ENCODE data around the gene GRPEL2.
A peak's percentile ranks its signal among the peaks of the same experiment; 100 is the strongest.

GRPEL2 gene

DNA sequence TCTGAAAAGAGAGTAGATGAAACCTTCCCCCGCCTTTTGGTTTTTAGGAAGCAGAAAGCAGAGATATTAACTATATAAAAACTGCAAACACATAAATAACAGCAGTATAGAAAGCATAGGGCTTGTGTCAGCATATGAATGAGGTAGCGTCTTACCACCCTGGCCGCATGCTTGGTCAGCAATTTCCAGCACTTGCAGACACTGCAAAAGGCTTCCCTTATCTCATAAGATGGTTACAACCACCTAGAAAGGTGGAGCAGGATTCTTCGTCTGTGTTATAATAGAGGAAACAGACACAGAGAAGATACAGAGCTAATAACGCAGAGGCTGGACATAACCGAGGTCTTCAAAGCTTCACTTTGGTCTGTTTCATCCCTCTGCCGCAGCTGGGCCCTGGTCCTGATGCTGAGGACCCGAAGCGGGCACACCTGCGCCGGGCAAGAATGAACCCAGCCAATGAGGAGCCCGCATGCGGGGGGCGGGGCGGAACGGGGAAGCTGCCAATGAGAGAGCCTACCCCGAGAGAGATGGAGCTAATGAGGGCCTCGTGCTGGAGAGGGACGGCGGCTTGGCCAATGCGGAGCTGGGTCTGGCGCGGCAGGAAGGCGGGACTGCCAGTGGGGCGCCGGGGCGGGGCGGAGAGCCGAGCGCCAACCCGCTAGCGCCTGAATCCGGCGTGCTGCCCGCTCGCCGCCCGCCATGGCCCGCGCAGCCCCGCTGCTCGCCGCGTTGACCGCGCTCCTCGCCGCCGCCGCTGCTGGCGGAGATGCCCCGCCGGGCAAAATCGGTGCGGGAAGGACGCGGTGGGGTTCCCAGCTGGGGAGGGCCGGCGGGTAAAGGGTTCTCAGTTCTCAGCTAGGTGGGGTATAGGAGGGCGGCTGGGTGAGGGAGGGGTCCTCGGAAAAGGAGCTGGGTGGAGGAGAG lies 12.3 kb downstream of the GRPEL2 start, which contains the start of gene PCYOX1L:
PCYOX1L (plus strand) TSS at position 677 of the 924 bp plus-strand sequence; CDS start at position 700, 23 bp downstream.
- DNase-seq (ENCODE audit: low spot score): peak; percentile 96

DNA sequence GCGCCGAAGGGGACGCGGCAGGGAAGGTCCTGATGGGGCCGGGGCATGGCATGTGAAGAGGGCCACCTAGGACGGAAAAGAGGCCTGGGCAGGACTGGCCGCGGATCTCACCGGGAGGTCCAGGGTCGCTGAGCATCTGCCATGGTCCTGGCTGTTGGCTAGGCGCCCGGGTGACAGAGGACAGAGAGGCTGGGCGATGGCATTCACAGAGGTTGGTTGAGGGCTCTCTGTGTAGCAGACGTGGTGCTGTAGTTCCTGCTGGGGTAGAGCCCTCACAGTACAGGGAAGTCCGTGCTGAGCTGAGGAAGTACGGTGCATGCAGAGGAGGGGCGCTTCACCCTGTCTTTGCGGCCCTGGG lies 13.0 kb downstream of the GRPEL2 start:
- DNase-seq (ENCODE audit: low spot score): peak; percentile 32

DNA sequence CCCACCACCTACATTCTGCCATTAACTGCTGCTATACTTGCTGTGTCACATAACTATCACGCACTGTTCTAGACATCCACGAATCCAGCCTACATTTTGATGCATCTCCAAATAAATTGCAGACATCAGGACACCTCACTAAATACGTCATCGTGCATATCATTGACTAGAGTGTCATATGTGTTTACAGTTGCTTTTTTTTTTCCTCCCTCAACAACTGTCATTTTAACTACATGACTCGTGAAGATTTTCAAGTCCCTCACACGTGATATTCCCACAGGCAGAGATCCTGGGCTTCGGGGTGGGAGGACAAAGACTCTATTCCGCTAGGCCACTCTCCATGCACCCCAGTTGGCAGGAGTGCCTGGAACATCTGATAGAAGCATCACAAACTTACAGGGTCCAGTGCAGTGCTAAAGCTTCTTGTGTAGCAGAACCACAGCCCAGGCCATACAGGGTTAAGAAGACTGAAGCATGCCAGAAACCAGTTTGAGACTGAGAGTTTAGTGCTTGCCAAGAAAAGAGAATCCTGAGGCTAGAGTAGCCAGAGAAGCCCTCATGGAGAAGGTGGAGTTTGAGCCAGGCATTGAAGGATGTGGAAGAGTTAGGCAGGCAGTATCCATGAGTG lies 13.7 kb downstream of the GRPEL2 start:
- no peak for DNase-seq (ENCODE audit: low spot score)

- DNase-seq (ENCODE audit: low spot score): no peak
These were observed 15.0 kb downstream of the GRPEL2 start for GRCh38 chr5:149360272-149360671.

DNA sequence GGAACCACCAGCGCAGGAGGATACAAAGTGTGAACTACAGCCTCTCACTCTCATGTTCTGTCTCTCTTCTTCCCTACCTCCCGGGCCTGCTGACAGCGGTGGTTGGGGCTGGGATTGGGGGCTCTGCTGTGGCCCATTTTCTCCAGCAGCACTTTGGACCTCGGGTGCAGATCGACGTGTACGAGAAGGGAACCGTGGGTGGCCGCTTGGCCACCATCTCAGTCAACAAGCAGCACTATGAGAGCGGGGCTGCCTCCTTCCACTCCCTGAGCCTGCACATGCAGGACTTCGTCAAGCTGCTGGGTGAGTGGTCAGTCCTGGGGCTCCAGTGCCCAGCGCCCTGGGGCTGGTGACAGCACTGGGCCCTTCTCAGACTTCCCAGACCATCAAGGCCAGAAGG lies 17.2 kb downstream of the GRPEL2 start:
- DNase-seq (ENCODE audit: low spot score): no peak

DNA sequence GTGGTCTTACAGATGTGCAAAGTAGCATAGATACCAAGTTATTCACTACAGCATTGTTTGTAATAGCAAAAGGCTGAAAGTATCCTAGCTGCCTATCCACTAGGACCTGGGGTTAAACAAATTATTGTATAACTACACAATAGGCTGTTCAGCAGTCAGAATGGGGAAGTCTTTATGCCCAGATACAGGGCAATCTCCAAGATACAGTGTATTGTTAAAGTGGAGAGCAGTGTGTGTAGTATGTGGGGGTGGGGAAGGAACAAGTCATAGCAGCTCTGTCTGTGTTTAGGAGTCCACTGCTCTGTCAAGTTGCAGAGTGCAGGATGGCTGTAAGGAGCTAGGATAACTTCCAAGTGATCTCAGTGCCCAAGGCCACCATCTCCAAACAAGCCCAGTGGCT lies 18.1 kb downstream of the GRPEL2 start:
- no peak for DNase-seq (ENCODE audit: low spot score)

GRCh38 chr5:149363936-149364335 lies 18.6 kb downstream of the GRPEL2 start:
- no peak for DNase-seq (ENCODE audit: low spot score)

- DNase-seq (ENCODE audit: low spot score): no peak
These were observed 19.4 kb downstream of the GRPEL2 start for GRCh38 chr5:149364719-149365118.

GRCh38 chr5:149365418-149365817 lies 20.1 kb downstream of the GRPEL2 start:
- no peak for DNase-seq (ENCODE audit: low spot score)

DNA sequence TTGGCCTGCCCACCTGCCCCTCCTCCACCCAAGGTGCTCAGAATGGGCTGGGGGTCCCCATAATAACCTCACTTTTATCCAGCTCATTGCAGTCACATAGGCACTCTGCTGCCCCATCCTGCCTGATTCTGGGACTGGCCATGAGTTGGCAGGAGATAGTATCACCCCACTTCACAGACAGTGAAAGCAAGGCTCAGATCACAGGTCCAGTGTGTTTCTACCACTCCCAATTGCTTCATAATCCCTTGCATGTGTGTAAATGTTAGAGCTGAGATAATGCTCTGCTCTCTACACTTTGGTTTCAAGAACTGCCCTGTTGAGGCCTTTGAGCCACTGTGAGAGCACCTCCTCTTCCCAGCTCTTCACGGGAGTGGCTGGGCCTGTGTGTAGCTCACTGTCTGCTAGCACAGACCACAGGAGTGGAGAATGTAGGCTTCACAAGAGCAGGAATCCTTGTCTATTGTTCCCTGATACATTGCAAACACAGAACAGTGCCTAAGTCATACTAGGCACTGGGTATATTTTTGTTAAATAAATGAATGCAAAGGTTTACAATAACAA lies 20.9 kb downstream of the GRPEL2 start:
- no peak for DNase-seq (ENCODE audit: low spot score)

- peak; percentile 35 for DNase-seq (ENCODE audit: low spot score)
These were observed 22.1 kb downstream of the GRPEL2 start for GRCh38 chr5:149367249-149367971.

- no peak for DNase-seq (ENCODE audit: low spot score)
These were observed 22.8 kb downstream of the GRPEL2 start for GRCh38 chr5:149367972-149368645.

- no peak for DNase-seq (ENCODE audit: low spot score)
These were observed 25.6 kb downstream of the GRPEL2 start for GRCh38 chr5:149370878-149371277.

- DNase-seq (ENCODE audit: low spot score): peak; percentile 34
These were observed 26.1 kb downstream of the GRPEL2 start for GRCh38 chr5:149371296-149371962.

DNA sequence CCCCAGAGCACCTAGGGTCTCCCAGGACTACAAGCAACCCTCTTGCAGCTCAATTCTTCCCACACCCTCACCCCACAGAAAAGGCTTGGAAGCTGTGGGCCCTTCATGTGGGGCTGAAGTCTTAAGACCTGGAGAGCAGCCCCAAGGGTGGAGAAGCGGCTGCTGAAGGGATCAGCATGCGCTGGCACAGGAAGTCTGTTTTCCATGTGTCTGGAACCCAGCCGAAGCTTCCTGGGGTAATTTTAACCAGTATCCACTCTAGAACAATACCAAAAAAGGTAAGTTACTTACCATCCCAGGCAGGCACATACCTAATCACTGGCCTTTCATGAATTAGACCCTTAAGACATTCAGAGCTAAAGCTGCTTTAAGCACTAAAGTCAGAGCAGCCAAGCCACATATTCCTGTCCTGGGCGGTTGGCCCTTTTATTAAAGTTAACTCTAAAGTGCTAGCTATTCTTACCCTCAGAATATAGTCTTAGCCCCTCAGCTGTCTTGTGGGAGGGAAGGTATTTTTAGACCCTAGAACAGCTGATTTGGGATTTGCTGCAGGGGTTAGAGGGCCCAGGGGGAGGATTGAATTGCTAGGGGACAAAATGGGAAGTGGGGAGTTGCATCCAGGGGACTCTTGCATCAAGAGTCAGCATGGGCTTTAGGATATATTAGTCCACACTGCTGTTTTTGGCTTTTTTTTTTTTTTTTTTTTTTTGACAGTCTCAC lies 26.9 kb downstream of the GRPEL2 start:
- no peak for DNase-seq (ENCODE audit: low spot score)

DNA sequence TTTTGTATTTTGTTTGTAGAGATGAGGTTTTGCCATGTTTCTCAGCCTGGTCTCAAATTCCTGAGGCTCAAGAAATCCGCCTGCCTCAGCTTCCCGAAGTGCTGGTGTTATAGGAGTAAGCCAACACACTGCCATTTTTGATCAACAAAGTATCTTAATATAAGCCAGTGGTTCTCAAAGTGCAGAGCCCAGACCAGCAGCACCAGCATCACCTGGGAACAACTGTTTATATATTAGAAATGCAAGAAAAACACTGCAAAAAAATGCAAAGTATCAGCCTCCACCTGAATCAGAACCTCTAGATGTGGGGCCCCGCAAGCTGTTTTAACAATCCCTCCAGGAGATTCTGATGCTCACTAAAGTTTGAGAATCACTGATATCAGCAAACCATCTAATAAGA lies 27.6 kb downstream of the GRPEL2 start:
- DNase-seq (ENCODE audit: low spot score): no peak

DNA sequence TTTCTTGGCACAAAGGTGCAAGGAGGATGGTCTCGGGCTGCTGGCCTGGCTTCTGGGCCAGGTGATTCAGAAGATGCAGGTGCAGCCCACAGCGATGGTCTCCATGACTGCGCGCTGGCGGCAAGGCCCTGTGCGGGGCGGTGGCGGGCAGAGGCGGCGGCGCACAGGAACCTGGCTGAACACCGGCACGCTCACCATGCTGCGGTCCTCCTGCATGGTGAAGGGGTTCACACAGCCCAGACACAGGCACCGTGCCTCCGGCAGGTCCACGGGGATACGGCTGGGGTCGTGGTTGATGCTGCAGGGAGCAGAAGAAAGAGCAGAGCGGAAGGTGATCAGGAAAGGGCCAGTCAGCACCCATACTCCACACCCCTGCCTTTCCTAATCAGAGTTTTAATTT lies 29.0 kb downstream of the GRPEL2 start:
- no peak for DNase-seq (ENCODE audit: low spot score)

DNA sequence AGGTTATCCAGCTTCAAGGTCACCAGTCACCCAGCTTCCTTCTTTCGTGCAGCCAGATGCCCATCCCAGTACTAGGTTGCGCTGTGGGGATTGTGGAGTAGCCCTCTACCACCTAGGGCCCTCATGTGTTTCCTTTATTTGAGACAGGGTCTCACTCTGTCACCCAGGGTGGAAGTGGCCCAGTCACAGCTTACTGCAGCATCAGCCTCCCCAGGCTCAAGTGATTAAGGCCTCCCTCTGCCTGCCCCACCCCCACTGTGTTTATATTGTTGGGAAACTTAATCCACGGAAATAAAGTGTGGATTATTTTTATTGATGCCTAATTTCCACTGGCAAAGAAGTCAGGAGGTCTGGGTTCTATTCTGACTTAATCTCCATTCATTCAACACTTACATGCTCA lies 29.5 kb downstream of the GRPEL2 start:
- no peak for DNase-seq (ENCODE audit: low spot score)

- no peak for DNase-seq (ENCODE audit: low spot score)
These were observed 30.1 kb downstream of the GRPEL2 start for GRCh38 chr5:149375434-149375833.

- DNase-seq (ENCODE audit: low spot score): no peak
These were observed 30.8 kb downstream of the GRPEL2 start for GRCh38 chr5:149376104-149376503.

Data from putamen (tissue), 1 donor.